CD4-positive, alpha-beta T cell treated with Interleukin-17A for 1 hour (primary cell): ENCODE measurements around the gene PRF1.
A peak's percentile ranks its signal among the peaks of the same experiment; 100 is the strongest.

ENCODE experiments used
- DNase-seq: peaks from one replicate; pipeline ENCODE4 v3.0.0-alpha.2; 2020

PRF1 gene

GRCh38 chr10:70573599-70574506 is 28.7 kb downstream of the PRF1 start:
- DNase-seq, result no peak

- no peak for DNase-seq
Measured at GRCh38 chr10:70571636-70572439, 30.7 kb downstream of the PRF1 start.

- no peak for DNase-seq
Measured at GRCh38 chr10:70571236-70571635, 31.3 kb downstream of the PRF1 start.

- no peak for DNase-seq
Measured at GRCh38 chr10:70568781-70569495, 33.6 kb downstream of the PRF1 start.

GRCh38 chr10:70568113-70568512 is 34.4 kb downstream of the PRF1 start:
- no peak for DNase-seq

GRCh38 chr10:70567603-70568002 is 34.9 kb downstream of the PRF1 start:
- DNase-seq, result no peak

GRCh38 chr10:70566515-70567290 is 35.8 kb downstream of the PRF1 start:
- no peak for DNase-seq

- DNase-seq, result no peak
Measured at GRCh38 chr10:70565556-70566514, 36.7 kb downstream of the PRF1 start.

GRCh38 chr10:70564901-70565351 is 37.6 kb downstream of the PRF1 start:
- DNase-seq, result peak; percentile 14

- DNase-seq, result no peak
Measured at GRCh38 chr10:70564113-70564725, 38.3 kb downstream of the PRF1 start.

- no peak for DNase-seq
Measured at GRCh38 chr10:70563230-70563629, 39.3 kb downstream of the PRF1 start.

- no peak for DNase-seq
Measured at GRCh38 chr10:70562036-70562755, 40.3 kb downstream of the PRF1 start.

- DNase-seq, result no peak
Measured at GRCh38 chr10:70561558-70561957, 41.0 kb downstream of the PRF1 start.

- DNase-seq, result no peak
Measured at GRCh38 chr10:70561070-70561469, 41.5 kb downstream of the PRF1 start.

- DNase-seq, result no peak
Measured at GRCh38 chr10:70560511-70560941, 42.0 kb downstream of the PRF1 start.

GRCh38 chr10:70559861-70560260 is 42.7 kb downstream of the PRF1 start:
- no peak for DNase-seq

- peak; percentile 74 for DNase-seq
Measured at GRCh38 chr10:70558871-70559810, 43.4 kb downstream of the PRF1 start.

- DNase-seq, result no peak
Measured at GRCh38 chr10:70558295-70558694, 44.2 kb downstream of the PRF1 start.

- DNase-seq, result no peak
Measured at GRCh38 chr10:70557876-70558275, 44.7 kb downstream of the PRF1 start.
